SK-N-SH treated with all-trans-retinoic acid at 6 μM for 48 hours (cell line): ENCODE measurements around the gene LPCAT3.
"Not testable (repeated sequence)": the region's sequence is repeated elsewhere in the genome, so short reads cannot be mapped to it uniquely, and the experiment has no call there.

ENCODE experiments used
- ARNTL ChIP-seq: fragments of 450-650 bp; formaldehyde crosslinking; IDR thresholded peaks from 2 replicates; pipeline ENCODE4 v1.5.0; 2020; ENCODE audit warnings: low read depth, mild to moderate bottlenecking, moderate library complexity, borderline replicate concordance
- ISL1 ChIP-seq: fragments of 250-450 bp; sonication (Bioruptor Pico); IDR thresholded peaks from 2 replicates; pipeline ENCODE4 v2.1.2; 2022; ENCODE audit warnings: mild to moderate bottlenecking, moderate library complexity
- PATZ1 ChIP-seq: fragments of 250-450 bp; sonication (Bioruptor Pico); IDR thresholded peaks from 2 replicates; pipeline ENCODE4 v1.8.0; 2020; ENCODE audit warnings: mild to moderate bottlenecking, moderate library complexity, borderline replicate concordance
- RARB ChIP-seq: fragments of 250-450 bp; sonication (Bioruptor Pico); IDR thresholded peaks from 2 replicates; pipeline ENCODE4 v1.8.0; 2021; ENCODE audit warnings: mild to moderate bottlenecking, moderate library complexity
- TOX ChIP-seq: fragments of 250-450 bp; sonication (Bioruptor Pico); IDR thresholded peaks from 2 replicates; pipeline ENCODE4 v1.8.0; 2021; ENCODE audit warnings: mild to moderate bottlenecking, moderate library complexity, borderline replicate concordance
- ZC3H10 ChIP-seq: fragments of 250-450 bp; sonication (Bioruptor Pico); IDR thresholded peaks from 2 replicates; pipeline ENCODE4 v1.5.1; 2021; ENCODE audit warnings: mild to moderate bottlenecking, moderate library complexity
- ZFP3 ChIP-seq: fragments of 250-450 bp; sonication (Bioruptor Pico); IDR thresholded peaks from 2 replicates; pipeline ENCODE4 v1.5.0; 2020; ENCODE audit warnings: mild to moderate bottlenecking, moderate library complexity
- ZNF565 ChIP-seq: fragments of 450-650 bp; formaldehyde crosslinking; conservative IDR thresholded peaks from 2 replicates; pipeline ENCODE4 v1.5.0; 2020; ENCODE audit warnings: low read depth, mild to moderate bottlenecking, moderate library complexity
- ZNF70 ChIP-seq: fragments of 450-650 bp; formaldehyde crosslinking; IDR thresholded peaks from 2 replicates; pipeline ENCODE4 v1.5.0; 2020; ENCODE audit warnings: mild to moderate bottlenecking, moderate library complexity
- ZNF8 ChIP-seq: fragments of 450-650 bp; formaldehyde crosslinking; IDR thresholded peaks from 2 replicates; pipeline ENCODE4 v1.5.0; 2020; ENCODE audit warnings: mild to moderate bottlenecking, moderate library complexity

GRCh38 chr12:7037411-7037810, 19.1 kb upstream of the LPCAT3 start:
- not testable (repeated sequence) for TF ChIP-seq PATZ1 (CRISPR knock-in tag); ISL1; ZNF565 (CRISPR knock-in tag); ARNTL (CRISPR knock-in tag); ZFP3; ZNF8 (CRISPR knock-in tag); ZNF70 (CRISPR knock-in tag); ZC3H10; RARB; TOX (CRISPR knock-in tag)
